ENCODE measurements around the gene SBF2.

Gene SBF2

DNA sequence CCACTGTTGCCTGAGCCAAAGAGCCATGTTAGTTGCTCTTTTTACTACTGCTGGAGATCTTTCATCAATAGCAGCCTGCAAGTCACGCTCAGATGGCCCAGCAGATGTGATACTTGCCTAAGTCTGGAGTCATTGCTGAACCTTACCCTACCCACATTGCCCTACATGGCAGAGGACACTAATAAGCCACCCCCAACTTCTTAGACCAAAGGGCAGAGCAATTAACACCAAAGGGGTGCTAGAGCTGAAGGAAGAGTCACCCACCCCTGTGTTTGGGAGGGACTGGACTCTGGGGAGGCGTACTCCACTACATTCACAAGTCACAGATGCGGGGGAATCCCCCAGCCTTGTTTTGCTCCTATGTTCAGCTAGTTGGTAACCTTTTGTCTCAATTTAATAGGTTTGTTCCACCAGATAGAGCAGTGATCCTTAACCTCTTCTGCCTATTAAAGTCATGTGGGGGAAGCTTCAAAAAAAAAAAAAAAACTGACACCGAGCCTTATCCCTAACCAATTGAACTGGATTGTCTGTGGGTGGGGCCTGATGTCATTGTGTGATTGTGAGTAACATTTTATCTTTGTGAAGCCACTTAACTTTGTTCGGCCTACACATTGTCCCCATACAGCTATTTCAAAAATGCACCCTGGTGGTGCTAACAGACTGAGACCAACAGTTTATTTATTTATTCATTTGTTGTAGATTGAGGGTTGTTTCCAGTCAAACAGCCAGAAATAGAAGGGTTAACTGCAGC is 23.9 kb upstream of the SBF2 start:
- DNase-seq (ENCODE audit: low read depth in 3 of 3), result no peak

DNA sequence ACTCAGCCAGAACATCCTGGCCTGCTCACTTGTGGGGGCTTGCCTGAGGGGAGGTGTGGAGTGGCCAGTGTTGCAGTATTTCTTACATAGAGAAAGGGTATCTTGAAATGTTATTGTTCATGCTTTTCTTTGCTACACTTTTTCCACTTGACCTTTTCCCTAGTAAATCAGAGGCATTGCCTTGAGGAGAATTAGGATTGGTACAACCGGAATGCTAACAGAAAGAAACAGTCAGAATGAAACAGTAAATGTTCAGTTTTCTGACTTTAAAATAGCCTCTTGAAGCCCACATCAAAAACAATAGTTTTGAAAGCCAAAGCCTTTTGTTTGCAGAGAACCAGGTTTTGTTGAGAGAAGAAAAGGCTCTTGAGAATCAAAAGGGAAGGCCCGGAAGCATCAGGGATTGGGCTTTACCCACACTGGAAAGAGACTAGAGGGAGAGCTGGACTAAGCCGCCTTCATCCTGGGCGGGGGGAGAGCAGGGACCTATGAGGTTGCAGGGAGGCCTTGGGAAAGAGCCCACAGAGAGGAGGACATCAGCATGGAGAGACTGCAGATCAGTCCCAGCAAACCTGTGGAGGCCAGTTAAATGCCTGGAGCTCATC is 23.2 kb upstream of the SBF2 start:
- DNase-seq (ENCODE audit: low read depth in 3 of 3), result no peak

DNA sequence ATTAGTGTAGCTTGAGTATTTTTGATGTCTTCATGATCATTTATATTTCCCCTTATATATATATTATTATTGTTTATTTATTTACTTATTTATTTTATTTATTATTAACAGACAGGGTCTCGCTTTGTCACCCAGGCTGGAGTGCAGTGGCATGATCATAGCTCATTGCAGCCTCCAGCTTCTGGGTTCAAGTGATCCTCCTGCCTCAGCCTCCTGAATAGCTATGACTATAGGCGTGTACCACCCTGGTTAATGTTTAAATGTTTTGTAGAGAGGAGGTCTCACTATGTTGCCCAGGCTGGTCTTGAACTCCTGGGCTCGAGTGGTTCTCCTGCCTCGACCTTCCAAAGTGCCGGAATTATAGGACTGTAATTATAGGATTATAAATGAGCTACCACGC is 21.1 kb upstream of the SBF2 start:
- DNase-seq (ENCODE audit: low read depth in 3 of 3), result no peak

DNA sequence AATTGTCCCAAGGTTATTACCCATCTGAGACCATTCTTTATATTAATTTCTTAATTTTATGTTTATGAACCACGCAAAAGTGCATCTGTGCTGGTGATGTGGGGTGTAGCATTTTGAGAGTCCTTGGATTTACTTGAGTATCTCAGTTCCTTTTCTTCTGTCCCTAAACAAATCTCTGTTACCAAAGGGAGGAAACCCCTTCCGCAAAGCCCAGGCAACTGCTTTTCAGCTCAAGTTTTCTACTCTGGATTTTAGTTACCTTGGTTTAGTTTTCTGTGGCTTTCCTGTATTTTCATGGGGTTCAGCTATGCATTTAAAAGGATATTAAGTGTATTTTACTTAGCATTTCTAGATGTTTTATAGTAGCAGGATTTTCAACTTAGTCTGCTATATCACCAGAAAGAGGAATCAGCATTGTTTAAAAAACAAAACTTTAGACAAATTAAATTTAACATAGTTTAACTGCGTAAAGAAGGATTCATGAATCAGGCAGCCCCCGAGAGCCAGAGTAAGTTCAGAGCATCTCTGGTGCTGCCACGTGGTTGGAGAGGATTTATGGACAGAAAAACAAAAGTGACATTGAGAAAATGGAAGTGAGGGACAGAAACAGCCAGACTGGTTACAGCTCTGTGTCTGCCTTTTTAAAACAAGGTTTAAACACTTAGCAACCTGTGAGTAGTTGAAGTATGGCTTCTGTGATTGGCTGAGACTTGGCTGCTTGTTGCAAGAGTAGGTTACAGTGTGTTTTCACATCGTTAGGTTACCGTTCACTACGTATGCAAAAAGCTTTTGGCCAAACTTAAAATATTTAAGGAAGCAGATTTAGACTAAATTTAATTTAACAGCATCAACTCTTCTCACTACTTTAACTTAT is 20.4 kb upstream of the SBF2 start:
- no peak for DNase-seq (ENCODE audit: low read depth in 3 of 3)

DNA sequence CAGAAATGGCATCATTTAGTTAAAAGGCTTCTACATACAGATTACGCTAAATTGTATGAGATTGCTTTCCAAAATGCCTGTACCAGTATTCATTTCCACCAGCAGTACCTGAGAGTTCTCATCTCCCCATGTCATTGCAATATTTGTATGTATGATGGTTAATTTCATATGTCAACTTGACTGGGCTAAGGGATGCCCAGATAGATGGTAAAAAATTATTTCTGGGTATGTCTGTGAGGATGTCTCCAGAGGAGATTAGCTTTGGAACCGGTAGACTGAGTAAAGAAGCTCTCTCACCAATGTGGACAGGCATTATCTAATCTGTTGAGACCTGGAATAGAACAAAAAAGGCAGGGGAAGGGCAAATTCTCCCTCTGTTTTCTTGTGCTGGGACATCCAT is 17.8 kb upstream of the SBF2 start:
- no peak for DNase-seq (ENCODE audit: low read depth in 3 of 3)

DNA sequence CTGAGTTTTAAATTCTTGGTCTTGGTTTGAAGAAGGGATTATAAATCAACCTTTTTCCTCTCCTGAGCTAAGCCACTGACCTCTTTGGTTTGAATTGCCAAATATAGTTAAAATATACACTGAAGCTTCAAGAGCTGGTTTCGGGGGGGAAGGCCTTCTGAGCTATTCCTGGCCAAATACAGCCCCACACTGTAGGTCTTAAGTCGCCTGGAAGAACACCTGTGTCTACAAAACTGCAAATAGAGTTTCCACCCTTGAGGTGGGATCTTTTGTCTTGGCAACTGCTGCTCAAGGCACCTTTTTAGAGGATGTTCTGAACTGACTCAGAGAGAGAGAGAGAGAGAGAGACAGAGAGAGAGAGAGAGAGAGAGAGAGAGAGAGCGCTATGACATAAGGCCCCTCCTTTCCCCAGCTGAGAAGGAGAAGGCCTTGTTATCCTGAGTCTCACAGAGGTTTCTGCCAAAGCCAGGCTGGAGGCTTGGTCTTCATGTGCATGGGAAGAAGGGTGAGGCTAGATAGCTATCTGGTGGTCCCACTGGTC is 16.4 kb upstream of the SBF2 start:
- no peak for DNase-seq (ENCODE audit: low read depth in 3 of 3)

DNA sequence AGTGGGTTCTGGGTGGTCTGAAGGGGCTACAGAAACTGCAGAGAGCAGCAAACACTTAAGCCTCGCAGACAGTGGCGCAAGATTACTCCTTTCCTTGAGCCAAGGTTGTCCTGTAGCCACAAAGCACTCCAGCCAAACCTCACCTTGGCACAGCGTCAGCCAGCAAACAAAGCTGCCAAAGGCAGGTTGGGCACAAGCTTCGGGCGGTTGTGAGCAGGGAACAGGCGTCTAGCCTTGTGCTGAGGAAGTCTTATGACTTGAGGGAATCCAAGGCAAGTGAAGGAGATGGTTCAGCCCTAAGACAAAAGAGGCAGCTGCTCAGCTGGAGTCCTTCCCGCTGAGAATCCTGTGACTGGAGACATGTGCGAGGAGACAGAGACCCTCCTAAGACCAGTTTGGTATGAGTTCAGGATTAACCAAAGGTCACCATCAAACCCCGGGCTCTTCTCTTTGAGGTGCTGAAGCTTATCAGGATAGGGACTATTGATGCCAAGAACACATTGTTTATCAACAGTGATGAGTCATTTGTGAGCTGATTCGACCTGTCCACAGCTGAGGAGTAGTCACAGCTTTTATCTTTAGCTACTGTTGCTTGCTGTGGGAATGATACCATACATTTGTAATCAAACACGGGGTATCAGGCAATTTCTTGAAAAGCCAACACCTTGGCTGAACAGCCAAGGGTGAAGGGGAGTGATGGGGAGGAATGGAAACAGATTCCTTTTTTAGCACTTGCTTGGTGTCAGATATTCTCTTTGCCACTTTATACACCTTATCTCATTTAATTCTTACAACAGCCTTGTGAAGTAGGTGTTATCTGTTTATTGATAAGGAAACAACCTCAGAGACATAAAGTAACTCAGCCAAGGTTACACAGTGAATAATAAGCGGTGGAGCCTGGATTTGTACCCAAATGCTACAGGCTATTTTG is 15.4 kb upstream of the SBF2 start:
- no peak for DNase-seq (ENCODE audit: low read depth in 3 of 3)

DNA sequence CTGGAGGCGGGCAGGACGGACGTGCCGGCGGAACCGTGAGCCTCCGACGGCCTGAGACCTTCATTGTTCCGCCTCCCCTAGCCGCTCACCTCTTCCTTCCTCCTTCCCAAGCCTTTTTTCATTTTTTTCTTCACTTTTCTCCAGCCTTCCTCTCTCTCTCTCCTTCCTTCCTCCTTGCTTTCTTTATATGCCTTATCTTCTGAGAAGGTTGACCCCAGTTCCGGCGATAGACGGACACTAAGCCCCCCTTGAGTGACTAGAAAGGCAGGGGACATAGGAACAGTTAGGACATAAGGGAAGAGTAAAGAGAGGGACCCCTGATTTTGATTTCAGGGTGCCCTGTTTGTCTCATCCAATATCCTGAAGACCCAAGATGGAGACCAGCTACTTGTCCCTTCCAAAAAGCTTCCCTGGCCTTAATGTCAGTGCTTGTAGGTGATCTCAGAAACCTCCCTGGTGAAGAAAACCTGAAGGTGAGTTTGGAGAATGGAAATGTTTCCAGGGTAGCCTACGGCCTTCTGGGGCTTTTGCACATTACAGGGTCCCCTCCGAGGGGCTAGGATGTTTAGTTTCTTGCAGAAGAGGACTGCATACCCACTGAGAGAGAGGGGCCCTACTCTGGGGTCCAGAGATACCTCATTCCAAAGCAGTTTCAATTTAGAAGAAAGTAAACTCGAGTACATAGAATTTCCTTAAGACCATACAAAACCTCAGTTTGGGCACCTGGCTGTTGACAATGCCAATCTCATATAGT is 14.4 kb upstream of the SBF2 start:
- no peak for DNase-seq (ENCODE audit: low read depth in 3 of 3)

DNA sequence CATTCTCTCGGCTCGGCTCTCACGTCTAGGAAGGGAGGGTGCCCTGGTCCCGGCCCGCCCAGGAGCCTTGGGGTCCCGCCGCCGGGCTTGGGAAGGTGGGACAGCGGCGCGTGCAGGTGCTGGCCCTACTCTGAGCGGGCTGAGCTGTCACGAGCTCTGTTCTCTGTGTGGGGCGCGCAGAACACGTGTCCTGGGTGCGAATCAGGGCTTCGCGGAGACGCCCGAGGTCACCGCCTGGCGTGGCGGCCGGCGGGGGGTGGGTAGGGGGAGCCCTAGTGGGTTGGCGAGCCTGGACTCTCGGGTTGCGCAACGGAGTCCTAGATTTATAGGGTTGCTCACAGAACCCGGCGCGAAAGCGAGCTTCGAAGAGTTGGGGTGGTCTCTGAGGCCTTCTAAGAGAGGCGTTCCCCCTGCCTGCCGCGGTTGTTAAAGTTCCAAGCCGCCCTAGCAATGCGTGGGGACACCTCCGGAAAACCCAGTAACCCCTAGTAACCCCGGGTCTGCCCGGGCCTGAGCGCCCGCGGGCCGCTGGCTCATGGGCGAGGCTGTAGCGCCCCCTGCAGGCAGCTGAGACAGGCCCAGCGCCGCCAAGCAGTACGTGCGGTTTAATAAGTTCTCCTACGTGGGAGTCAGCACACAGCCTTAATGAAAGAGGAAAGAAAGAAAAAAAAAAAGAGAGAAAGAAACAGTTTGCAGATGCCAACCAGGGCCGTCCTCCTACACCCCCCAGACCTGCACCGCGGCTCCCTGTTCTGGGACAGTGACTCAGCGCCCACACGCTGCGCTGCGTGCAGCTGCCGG is 13.6 kb upstream of the SBF2 start:
- DNase-seq (ENCODE audit: low read depth in 3 of 3), result peak; percentile 77 to 80 (median 78)

DNA sequence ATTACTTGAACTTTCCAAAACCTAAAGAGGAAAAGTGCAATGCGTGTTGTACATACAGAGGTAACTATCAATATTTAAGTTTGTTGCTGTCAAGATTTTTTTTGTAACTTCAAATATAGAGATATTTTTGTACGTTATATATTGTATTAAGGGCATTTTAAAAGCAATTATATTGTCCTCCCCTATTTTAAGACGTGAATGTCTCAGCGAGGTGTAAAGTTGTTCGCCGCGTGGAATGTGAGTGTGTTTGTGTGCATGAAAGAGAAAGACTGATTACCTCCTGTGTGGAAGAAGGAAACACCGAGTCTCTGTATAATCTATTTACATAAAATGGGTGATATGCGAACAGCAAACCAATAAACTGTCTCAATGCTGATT is 13.0 kb upstream of the SBF2 start:
- no peak for DNase-seq (ENCODE audit: low read depth in 3 of 3)

DNA sequence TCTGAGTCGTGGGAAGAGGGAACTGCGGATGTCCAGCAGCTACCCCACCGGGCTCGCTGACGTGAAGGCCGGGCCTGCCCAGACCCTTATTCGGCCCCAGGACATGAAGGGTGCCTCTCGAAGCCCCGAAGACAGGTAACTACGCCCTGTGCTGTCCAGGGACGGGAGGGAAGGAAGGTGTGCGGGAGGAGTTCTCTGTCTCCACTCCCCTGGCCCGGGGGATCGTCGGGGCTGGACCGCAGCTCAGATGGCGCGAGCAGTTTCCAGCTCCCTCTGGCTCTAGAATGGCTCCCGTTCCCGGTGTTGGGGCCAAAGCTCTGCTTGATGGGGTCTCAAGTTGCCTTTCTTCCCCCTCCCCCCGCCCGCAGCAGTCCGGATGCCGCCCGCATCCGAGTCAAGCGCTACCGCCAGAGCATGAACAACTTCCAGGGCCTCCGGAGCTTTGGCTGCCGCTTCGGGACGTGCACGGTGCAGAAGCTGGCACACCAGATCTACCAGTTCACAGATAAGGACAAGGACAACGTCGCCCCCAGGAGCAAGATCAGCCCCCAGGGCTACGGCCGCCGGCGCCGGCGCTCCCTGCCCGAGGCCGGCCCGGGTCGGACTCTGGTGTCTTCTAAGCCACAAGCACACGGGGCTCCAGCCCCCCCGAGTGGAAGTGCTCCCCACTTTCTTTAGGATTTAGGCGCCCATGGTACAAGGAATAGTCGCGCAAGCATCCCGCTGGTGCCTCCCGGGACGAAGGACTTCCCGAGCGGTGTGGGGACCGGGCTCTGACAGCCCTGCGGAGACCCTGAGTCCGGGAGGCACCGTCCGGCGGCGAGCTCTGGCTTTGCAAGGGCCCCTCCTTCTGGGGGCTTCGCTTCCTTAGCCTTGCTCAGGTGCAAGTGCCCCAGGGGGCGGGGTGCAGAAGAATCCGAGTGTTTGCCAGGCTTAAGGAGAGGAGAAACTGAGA is 12.2 kb upstream of the SBF2 start:
- no peak for DNase-seq (ENCODE audit: low read depth in 3 of 3)

DNA sequence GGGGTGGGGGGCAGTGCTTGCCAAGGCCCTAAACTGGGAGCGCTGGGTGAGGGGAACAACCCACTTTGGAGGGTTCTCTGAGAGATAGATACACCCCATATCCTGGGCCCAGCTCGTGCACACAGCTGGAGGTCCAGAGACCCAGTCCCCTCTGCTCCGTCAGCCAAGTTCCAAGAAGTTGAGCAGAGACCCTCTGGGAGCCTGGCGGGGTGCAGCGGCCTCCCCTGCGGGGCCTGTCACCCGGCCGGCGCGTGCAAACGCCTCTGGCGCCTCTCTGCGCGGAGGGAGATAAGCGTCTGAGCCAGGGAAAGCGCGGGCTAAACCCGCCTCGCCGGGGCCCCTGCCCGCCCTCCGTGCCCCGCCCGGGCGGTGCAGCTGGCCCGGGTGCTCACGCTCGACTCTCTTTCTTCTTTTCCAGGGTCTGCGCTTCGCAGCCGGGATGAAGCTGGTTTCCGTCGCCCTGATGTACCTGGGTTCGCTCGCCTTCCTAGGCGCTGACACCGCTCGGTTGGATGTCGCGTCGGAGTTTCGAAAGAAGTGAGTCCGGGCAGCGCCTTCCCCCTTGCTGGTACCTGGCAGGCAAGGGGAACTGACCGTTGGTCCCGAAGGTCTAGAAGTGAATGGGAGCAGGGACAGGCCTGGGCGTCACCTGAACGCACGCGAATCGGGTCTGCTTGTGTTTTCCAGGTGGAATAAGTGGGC is 11.4 kb upstream of the SBF2 start:
- DNase-seq (ENCODE audit: low read depth in 3 of 3), result no peak

DNA sequence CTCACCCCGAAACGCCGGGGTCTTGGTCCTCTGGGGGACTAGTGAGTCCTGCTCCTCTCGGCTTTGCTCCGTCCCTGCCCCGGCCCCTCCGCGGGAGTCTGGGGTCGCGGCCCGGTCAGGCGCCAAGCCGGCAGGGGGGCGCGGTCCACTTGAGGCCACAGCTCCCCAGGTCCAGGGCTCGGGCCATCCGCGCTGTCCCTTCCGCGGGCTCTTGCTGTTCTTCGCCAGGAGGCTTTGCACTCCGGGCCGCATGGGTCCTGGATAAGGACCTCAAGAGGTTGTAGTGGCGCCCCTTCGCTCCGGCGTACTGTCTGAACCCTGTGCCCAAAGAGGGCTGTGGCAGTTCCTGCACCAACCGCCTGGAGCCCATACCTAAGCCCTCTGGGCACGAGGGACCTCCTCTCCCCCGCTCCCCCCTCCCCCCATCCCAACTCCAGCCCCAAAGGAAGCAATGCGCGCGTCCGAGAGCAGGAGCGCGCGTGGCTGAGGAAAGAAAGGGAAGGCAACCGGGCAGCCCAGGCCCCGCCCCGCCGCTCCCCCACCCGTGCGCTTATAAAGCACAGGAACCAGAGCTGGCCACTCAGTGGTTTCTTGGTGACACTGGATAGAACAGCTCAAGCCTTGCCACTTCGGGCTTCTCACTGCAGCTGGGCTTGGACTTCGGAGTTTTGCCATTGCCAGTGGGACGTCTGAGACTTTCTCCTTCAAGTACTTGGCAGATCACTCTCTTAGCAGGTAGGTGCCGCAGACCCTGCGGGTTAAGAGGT is 10.7 kb upstream of the SBF2 start, which contains the start of gene ADM:
Gene ADM, plus strand, starts transcription at position 579 of the 767 bp plus-strand sequence. CDS start 628 bp downstream, outside the sequence.
- DNase-seq (ENCODE audit: low read depth in 3 of 3), result no peak

DNA sequence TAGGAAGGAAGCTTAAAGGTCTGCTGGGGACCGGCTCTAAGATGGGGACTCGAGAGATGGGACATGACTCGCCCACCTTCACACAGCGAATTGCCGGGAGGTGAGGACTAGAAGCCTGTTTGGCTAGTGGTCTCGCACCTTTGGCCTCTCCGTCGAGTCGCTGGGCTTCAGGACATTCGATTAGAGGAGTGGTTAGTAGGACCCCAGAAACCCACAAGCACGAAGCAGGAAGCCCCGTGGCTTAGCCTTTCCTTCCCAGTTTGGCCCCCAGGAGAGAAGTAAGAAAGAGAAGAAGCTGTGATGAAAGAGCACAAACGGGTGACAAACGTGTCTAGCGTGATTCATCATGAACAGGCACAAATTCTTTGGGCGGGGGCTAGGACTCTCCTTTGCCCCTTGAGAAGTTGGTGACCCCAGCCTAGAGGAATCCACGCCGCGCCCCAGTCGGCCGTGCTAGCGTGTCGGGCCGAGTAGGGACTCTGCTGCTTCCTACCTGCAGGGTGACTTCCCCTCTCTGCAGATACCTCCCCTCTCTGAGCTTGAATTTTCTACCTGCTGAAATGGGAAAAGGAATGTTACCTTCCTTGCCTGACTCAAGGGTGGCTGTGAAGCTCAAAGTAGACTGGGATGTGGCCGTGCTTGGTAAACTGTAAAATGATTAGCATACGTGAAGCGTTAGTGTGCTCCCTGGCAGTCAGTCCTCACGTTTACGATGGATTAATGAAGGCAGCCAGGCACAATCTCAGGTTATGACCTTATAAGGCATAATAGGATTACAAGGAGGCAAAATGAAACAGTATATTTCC is 9.7 kb upstream of the SBF2 start:
- DNase-seq (ENCODE audit: low read depth in 3 of 3), result no peak

DNA sequence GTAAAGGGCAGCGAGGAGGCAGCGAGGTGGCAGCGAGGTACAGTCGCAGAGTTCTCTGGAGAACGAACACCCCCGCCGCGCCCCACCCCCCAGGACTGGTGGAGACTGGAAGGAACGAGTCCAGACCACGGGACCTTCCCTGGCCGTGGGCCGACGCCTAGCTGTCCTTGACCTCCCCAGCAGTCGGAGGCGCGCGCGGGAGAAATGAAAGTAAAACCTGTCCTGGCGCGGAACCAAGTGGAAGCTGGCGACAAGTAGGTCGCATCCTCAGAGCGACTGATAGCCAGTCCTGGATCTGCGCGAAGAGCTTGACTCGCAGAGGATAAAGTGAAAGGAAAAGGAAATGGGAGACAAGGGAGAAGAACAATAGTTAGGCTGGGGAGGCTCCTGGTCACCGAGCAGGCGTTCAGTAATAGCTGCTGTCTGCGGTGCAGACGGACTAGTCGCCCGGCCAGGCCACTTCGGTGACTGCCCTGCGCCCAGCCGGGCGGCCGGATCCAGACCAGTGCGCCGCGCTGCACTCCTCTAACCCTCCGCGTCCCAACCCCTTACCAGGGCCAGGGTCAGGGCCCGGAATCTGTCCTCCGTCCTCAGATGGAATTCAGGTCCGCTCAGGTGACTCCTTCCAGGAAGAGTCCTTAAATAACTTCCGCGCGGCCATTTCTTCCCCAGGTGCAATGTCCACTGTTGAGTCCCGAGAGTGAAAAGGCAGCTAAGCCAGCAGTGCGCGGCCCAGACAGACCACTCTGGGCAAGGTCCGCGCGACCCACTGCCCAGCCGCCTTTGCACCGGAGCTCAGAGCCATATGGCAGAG is 8.9 kb upstream of the SBF2 start:
- peak in 1 of 3 experiments; percentile 62 for DNase-seq (ENCODE audit: low read depth in 3 of 3)
